Smooth muscle cell (in vitro differentiated cells): ENCODE data around the gene CHMP4A. TPM values are rescaled to one million over a fixed set of nuclear protein-coding genes. Genes with fewer than 3 reads are reported as not detected.

Experiments
- DNase-seq: peaks from one replicate; lab custom pipeline; 2025; ENCODE audit not compliant: unreplicated experiment; lab: John Stamatoyannopoulos, UW
- H2AFZ ChIP-seq: fragments of 200-600 bp; sonication (generic); 2 replicates; pipeline ENCODE4 v1.6.0; 2016; ENCODE audit warnings: antibody characterized with exemption, low read depth, mild to moderate bottlenecking
- H3F3A ChIP-seq: fragments of 200-600 bp; sonication (generic); 2 replicates; pipeline ENCODE4 v1.6.0; 2017; ENCODE audit warnings: antibody characterized with exemption, low read depth
- H3K27ac ChIP-seq: fragments of 200-600 bp; sonication (generic); 2 replicates; pipeline ENCODE4 v1.5.1; 2016; ENCODE audit warnings: low read depth, mild to moderate bottlenecking
- H3K27me3 ChIP-seq: fragments of 200-600 bp; sonication (generic); 2 replicates; pipeline ENCODE4 v1.6.1; 2016; ENCODE audit warnings: low read depth, mild to moderate bottlenecking
- H3K36me3 ChIP-seq: fragments of 200-600 bp; sonication (generic); 2 replicates; pipeline ENCODE4 v1.5.1; 2016; ENCODE audit warnings: low read depth
- H3K4me1 ChIP-seq: fragments of 200-600 bp; sonication (generic); 2 replicates; pipeline ENCODE4 v1.5.1; 2016; ENCODE audit warnings: low read depth
- H3K4me2 ChIP-seq: fragments of 200-600 bp; sonication (generic); 2 replicates; pipeline ENCODE4 v1.6.0; 2016; ENCODE audit warnings: mild to moderate bottlenecking
- H3K4me3 ChIP-seq: fragments of 200-600 bp; sonication (generic); 2 replicates; pipeline ENCODE4 v1.5.1; 2016; ENCODE audit warnings: mild to moderate bottlenecking
- H3K79me2 ChIP-seq: fragments of 200-600 bp; sonication (generic); 2 replicates; pipeline ENCODE4 v1.6.0; 2016; ENCODE audit warnings: low read depth, mild to moderate bottlenecking
- H3K9ac ChIP-seq: fragments of 200-600 bp; sonication (generic); 2 replicates; pipeline ENCODE4 v1.6.0; 2016; ENCODE audit warnings: low read depth
- H3K9me3 ChIP-seq: fragments of 200-600 bp; sonication (generic); replicated peaks from 2 replicates; pipeline ENCODE4 v1.5.1; 2016; ENCODE audit warnings: low read depth
- H4K20me1 ChIP-seq: fragments of 200-600 bp; sonication (generic); 2 replicates; pipeline ENCODE4 v1.6.0; 2016; ENCODE audit warnings: low read depth
- WGBS: methylation state at CpG from one replicate; pipeline ENCODE4 v1.1.7; 2016; ENCODE audit warnings: low lambda C conversion rate; 5-methylcytosine and 5-hydroxymethylcytosine counted together
- polyA plus RNA-seq: library from polyadenylated mRNA; unstranded; fragments of >200 nt; fragmentation: Nextera tagmentation; extraction: Ambion mirVana; gene quantifications from 2 replicates; pipeline ENCODE4 v1.2.1, GENCODE V29; 2016
- total RNA-seq: library from RNA; depleted of rRNA; stranded (reverse); fragments of >200 nt; gene quantifications from 2 replicates; pipeline ENCODE4 v1.2.3, GENCODE V29; 2014
- TF ChIP-seq, protein P1 (sequence below): fragments of 200-600 bp; sonication (generic); IDR thresholded peaks from 2 replicates; pipeline ENCODE4 v1.5.1; 2017; ENCODE audit warnings: borderline replicate concordance, mild to moderate bottlenecking, antibody characterized with exemption; ENCODE audit not compliant: insufficient read depth, poor library complexity, severe bottlenecking

CHMP4A gene
- total and polyA plus RNA-seq, 2 experiments from 2014 or later: 29.7 to 46.8 TPM

DNA sequence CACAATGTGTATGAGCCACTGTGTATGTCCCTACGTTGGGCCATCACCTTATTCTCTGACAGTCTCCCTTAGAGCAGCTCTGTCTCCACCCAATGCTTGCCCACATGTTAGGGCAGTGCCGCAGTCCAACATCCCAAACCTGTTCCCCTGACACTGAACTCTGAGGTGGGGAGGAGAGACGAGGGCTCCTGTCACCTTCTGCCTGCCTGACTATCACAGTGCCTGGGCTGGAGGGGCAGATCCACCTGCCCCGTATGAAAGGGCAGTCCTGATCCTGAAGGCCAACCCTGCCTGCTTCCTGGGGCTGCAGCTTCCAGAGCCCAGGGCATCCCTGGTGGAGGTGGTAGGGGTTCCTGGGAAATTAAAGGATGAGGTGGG, 47.5 kb upstream of the CHMP4A start:
- Histone ChIP-seq H3K9ac (no peak overlapping the region), H3K9me3 (no peaks in the 10 kb centered on the region), H4K20me1 (no peaks in the 10 kb centered on the region), H3K79me2 (no peaks in the 10 kb centered on the region), H3F3A (no peaks in the 10 kb centered on the region), H3K27ac (no peak overlapping the region), H3K4me2 (no peak overlapping the region), H2AFZ (no peak overlapping the region), H3K4me3 (no peak overlapping the region), H3K27me3 (no peaks in the 10 kb centered on the region), H3K36me3 (no peaks in the 10 kb centered on the region), H3K4me1 (no peaks in the 10 kb centered on the region)
- DNase-seq: no peak
- TF ChIP-seq, protein P1, sequence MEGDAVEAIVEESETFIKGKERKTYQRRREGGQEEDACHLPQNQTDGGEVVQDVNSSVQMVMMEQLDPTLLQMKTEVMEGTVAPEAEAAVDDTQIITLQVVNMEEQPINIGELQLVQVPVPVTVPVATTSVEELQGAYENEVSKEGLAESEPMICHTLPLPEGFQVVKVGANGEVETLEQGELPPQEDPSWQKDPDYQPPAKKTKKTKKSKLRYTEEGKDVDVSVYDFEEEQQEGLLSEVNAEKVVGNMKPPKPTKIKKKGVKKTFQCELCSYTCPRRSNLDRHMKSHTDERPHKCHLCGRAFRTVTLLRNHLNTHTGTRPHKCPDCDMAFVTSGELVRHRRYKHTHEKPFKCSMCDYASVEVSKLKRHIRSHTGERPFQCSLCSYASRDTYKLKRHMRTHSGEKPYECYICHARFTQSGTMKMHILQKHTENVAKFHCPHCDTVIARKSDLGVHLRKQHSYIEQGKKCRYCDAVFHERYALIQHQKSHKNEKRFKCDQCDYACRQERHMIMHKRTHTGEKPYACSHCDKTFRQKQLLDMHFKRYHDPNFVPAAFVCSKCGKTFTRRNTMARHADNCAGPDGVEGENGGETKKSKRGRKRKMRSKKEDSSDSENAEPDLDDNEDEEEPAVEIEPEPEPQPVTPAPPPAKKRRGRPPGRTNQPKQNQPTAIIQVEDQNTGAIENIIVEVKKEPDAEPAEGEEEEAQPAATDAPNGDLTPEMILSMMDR: no peak
- 80% methylated on average over 4 of the region's 4 CpGs for whole genome bisulfite sequencing

DNA sequence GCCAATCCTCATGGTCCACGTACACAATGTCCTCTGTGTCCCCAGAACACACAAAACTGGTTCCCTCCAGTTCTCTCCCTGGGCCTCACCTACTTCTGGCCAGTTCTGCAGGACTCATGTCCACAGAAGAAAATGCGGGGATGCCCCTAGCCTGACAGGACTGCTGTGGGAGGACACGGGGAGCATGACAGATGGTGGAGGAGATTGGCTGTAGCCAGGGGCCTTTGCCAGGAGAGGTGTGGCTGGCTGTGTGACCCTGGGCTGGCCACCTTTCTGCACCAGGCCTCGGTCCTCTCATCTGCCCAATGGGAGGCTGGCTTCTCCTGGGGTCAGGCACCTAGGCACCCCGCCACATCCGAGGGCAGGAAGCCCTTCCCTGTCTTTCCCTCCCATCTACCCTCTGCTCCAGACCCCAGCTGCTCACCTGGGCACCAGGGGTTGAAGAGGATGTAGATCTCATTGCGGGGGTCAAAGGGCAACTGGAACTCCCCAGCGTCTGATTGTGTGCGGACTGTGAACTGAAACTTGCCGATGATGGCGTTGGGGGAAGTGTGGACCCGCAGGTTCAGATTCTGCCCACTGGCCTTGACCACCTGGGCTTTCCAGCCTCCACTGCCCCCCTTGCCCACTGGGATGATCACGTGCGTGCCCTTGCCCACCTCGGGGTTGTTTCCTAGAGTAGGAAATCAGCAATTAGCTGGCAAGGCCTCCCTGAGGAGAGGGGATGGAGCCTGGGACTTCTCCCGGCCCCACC, 46.9 kb upstream of the CHMP4A start:
- Histone ChIP-seq H3F3A (no peaks in the 10 kb centered on the region), H3K4me3 (no peak overlapping the region), H3K9ac (no peak overlapping the region), H3K27me3 (no peaks in the 10 kb centered on the region), H3K9me3 (no peaks in the 10 kb centered on the region), H2AFZ (no peak overlapping the region), H3K4me2 (no peak overlapping the region), H3K4me1 (no peaks in the 10 kb centered on the region), H4K20me1 (no peaks in the 10 kb centered on the region), H3K79me2 (no peaks in the 10 kb centered on the region), H3K27ac (no peak overlapping the region), H3K36me3 (no peaks in the 10 kb centered on the region)
- TF ChIP-seq, protein P1: no peak
- 90% methylated on average over 16 of the region's 16 CpGs for WGBS
- no peak for DNase-seq

DNA sequence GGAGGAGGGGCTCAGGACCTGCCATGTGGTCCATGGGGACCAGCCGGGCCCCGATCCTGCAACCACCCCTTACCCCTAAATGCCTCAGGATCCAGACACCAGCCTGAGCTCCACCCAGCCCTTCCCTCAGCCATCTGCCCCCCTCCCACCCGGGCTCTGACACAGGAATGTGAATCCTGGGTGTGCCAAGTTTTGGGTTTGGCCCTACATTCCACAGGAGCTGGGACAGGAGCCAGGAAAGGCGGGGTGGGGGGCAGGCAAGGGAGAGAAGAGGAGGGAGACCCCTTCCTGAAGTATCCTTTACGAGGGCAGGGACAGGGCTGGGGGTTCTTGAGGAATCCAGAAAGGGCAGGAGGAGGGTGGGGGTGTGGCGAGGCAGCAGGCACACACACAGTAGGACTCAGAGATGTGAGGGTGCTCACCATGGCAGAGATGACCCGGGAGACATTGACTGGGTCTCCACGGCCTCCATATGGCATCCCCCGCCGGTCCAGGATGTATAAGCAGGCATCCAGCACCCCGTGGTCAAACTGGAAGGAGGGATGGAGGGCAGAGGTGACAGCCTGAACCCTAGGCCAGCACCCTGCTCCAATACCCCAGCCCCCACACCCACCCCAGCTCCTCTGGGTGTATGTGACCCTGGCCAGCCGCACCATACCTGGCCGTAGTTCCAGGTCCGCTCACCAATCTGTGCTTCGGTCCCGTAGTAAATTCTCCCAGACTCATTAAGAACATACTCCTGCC, 46.2 kb upstream of the CHMP4A start:
- no peak for DNase-seq
- no peak overlapping the region for H3K4me2 ChIP-seq
- no peak overlapping the region for H3K9ac ChIP-seq
- H3K36me3 ChIP-seq: no peaks in the 10 kb centered on the region
- no peak overlapping the region for H3K27ac ChIP-seq
- H2AFZ ChIP-seq: no peak overlapping the region
- H3K4me1 ChIP-seq: no peaks in the 10 kb centered on the region
- TF ChIP-seq, protein P1: no peak
- whole genome bisulfite sequencing: 85% methylated on average over 16 of the region's 16 CpGs
- H3K4me3 ChIP-seq: no peak overlapping the region
- no peaks in the 10 kb centered on the region for H3K27me3 ChIP-seq
- no peaks in the 10 kb centered on the region for H4K20me1 ChIP-seq
- H3F3A ChIP-seq: no peaks in the 10 kb centered on the region
- H3K9me3 ChIP-seq: no peaks in the 10 kb centered on the region
- H3K79me2 ChIP-seq: no peaks in the 10 kb centered on the region
